ENCODE data around the gene NEU3.
"Not testable (repeated sequence)": the region's sequence is repeated elsewhere in the genome, so short reads cannot be mapped to it uniquely, and the experiment has no call there.

The NEU3 gene

GRCh38 chr11:75031224-75031753 is 42.6 kb downstream of the NEU3 start:
- DNase-seq: peak; percentile 81

DNA sequence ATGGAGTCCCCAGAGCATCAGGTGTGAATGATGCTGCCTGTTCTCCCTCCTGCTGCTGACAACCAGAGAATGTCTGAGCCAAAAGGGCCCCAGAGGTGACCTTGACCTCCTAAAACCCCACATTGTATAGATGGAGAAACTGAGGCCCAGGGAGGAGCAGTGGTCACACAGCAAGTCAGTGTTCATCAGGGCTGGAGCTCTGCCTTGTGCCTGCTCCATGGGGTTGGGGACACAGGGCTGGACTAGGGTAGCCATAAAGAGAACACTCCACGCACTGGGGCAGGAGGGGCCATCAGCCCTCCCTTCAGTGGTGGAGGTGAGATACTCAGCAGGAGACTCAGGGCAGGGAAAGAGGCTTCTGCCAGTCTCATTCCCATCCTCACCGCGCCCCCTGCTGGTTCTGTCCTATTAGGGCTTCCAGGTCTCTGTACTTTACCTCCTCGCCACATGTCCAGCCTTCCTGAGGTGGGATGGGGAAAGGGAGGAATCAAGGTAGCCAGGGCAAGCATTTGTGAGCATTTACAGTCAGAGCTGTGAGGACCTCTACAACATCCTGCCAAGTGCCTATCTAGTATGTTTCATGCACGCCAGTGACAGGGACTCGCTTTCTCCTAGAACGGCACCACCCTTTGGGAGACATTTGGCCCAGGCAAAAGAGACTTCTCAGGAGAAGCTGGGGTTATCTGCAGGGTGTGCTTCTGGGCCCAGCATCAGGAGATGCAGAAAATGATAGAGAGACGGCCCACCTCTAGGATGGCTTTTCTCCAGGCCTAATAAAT is 43.2 kb downstream of the NEU3 start:
- DNase-seq: peak; percentile 89

- no peak for DNase-seq
Observed at GRCh38 chr11:75032550-75032935, 43.8 kb downstream of the NEU3 start.

DNA sequence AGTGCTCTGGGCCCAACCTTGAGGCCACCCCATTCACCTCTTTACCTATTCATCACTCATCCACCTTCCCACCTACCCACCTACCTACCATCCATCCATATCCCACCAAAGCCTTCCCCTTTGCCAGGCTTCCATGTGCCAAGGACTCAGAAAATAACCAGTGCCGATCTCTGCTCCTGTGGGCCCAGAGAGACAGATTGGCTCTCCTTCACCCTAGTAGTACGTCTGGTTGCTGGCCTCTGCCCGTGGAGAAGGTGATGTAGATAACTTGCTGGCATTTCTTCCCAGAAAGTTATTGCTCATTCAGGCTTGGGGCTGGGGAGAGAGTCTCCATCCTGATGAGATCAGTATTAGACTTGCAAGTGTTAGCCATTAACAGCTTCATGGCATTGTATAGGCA is 45.2 kb downstream of the NEU3 start:
- no peak for DNase-seq

GRCh38 chr11:75035256-75035655 is 46.5 kb downstream of the NEU3 start:
- DNase-seq: no peak

DNA sequence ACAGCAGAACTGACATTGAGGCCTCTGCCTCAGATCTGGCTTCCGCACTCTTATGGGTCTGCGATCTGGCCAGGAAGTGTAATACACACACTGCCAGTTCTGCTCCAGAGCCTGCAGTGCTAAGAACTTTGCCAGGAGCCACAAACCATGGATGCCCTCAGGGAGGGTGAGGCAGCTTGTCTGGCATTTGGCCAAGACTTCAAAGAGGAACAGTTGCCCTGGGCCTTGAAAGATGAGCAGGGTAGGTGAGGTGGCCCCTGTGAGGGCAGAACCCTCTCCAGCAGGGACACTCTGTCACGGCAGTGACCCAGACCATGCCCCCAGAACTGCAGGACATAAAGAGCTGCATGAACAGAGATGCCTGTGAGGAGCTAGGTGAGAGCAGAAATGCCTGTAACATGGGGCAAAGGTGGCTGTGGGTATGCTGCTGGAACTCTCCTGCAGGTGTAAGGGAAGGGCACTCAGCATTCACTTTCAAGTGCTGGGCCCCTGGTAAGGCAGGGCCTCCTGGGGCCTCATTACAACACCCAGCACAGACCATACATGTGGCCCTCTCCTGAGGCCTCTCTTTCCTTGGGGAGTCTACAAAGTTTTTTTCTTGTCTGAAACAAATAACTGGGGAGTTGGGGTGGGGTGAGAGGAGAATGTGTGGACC is 47.3 kb downstream of the NEU3 start:
- peak; percentile 55 for DNase-seq

- no peak for DNase-seq
Observed at GRCh38 chr11:75040167-75040770, 51.5 kb downstream of the NEU3 start.

DNA sequence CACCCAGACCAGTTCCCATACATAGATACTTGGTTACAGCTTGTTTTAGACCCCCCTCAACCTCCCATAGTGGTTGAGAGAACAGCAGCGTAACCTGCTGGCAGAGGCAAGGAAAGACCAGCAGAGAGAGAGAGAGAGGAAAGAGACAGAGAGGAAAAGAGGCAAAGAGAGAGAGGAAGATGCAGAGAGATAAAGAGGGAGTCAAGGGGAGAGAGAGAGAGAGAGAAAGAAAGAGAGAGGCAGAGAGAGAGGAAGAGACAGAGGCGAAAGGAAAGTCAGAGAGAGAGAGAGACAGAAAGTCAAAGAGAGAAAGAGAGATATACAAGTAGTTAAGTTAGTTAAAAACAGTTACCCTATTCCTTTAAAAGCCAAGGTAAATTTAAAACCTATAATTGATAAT is 52.5 kb downstream of the NEU3 start:
- DNase-seq: no peak

DNA sequence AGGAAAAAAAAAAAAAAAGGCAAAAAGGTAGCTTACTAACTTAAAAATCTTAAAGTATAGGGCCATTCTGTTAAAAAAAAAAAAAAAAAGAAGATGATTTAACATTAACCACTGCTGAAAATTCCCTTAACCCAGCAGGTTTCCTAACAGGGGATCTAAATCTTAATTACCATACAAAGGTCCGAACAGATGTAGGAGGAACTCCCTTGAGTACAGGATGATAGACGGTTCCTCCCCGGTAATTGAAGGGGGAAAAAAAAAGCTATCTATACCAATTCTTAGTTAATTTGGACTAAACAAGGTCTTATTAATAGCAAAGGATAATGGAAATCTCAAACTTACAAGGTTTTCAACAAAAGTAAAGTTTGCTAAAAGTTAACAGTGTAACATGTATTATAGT is 53.1 kb downstream of the NEU3 start:
- DNase-seq: not testable (repeated sequence)

GRCh38 chr11:75044381-75045170 is 55.8 kb downstream of the NEU3 start:
- DNase-seq: not testable (repeated sequence)

- DNase-seq: not testable (repeated sequence)
Observed at GRCh38 chr11:75046668-75047067, 57.9 kb downstream of the NEU3 start.

GRCh38 chr11:75047191-75047590 is 58.5 kb downstream of the NEU3 start:
- no peak for DNase-seq

- not testable (repeated sequence) for DNase-seq
Observed at GRCh38 chr11:75049501-75050266, 61.0 kb downstream of the NEU3 start.

- DNase-seq: no peak
Observed at GRCh38 chr11:75050516-75050915, 61.8 kb downstream of the NEU3 start.

DNA sequence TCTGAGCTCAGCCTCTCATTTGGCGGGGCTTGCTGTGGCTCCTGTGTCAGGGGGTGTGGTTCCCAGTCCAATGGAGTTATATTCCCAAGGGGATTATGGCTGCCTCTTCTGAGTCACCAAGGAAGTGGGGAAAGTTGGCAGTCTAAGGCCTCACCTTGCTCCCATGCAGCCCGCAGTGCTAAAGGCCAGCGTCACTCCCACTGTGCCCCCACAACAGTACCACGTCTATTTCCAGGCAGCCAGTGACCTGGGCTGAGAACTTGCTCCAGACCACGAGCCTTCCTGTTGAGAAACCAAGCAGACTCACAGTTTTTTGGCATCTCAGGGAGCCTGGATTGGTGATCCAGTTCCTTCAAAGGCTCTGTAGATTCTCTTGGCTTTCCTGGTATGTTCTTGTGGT is 62.3 kb downstream of the NEU3 start:
- no peak for DNase-seq

DNA sequence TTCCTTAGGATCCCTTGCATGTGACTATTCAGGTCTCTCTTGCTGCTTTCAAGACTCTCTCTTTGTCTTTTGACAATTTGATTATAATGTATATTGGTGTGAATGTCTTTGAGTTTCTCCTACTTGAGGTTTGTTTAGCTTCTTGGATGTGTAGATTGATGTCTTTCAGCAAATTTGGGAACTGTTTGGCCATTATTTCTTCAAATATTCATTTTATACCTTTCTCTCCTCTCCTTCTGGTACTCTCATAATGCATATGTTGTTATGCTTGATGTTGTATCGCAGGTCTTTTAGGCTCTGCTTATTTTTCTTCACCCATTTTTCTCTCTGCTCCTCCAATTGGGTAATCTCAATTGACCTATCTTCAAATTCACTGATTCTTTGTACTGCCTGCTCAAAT is 63.7 kb downstream of the NEU3 start:
- DNase-seq: no peak

GRCh38 chr11:75055511-75055910 is 66.8 kb downstream of the NEU3 start:
- no peak for DNase-seq

- DNase-seq: no peak
Observed at GRCh38 chr11:75056814-75057213, 68.1 kb downstream of the NEU3 start.

DNA sequence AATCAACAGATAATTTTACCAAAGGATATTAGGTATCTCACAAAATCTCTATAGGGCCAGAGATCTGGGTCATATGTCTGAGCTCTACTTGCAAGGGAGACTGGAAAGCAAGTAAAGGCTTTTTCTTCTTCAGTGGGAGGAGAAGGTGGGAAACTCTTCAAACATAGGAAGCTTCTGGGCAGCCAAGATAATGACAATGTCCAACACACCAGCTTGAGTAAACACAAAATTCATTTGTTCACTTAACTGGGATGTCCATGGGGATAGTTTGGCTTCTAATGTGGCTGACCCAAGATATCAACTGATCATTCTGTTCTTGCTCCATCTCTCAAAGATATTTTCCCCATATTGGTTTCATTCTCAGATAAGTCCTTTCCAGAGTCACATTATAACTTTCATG is 70.6 kb downstream of the NEU3 start:
- no peak for DNase-seq

DNA sequence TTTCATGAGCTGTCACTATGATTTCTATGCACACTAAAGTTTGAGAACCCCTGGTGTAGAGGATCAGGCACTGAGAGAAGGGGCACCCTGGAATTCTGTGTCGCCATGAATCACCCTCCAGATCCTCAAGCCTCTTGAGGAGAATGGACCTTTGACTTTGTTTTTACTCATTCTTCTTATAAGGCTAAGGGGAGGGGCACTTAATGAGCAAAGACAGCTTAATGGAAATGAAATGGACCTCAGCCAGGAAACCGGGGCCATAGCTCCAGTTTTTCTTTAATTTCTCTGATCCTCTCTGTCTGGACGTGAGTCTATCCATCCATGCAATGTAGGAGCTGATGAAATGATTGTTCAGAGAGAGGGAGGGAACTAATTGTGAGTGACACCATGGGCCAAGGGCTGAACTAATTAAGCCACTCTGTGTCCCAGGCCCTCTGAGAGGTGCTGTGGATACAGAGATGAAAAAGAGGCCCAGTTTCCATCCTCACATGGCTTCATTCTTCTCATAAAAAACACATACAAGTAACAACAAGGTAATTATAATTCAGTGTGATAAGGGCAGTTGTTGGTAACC is 75.1 kb downstream of the NEU3 start:
- no peak for DNase-seq

DNA sequence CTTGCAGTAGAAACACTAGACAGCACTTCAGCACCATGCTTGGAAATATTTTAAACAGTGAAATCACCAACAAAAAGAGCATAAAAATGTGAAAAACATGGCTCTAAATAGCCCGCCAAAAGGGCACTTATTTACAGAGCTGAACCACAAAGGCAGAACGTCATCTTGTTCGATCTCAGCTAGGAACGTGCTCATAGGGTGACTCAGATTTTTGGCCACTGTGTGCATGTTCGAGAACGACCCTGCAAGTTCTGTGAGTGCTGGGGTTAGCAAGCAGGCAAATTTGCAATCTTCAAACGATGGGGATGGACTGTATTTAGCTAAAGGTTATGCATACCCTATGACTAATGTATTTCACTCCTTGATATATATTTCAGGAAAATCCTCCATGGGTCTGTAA is 77.3 kb downstream of the NEU3 start:
- DNase-seq: no peak
